Renal pelvis (tissue), 4 donors: ENCODE data around the gene PIGC. TPM values are rescaled to one million over a fixed set of nuclear protein-coding genes. Genes with fewer than 3 reads are reported as not detected.

Source experiments
- DNase-seq: peaks from one replicate; pipeline ENCODE4 v3.0.0-alpha.2; 2013
- polyA plus RNA-seq, 3 donors: library from polyadenylated mRNA; unstranded; fragments of 120-200 nt; gene quantifications; one replicate each; pipeline ENCODE4 v1.2.1, GENCODE V29; 2013; ENCODE audit not compliant: insufficient read length in 3 of 3

Gene PIGC
- polyA plus RNA-seq, 3 donors: 42.4 to 46.6 (median 46.4) TPM

DNA sequence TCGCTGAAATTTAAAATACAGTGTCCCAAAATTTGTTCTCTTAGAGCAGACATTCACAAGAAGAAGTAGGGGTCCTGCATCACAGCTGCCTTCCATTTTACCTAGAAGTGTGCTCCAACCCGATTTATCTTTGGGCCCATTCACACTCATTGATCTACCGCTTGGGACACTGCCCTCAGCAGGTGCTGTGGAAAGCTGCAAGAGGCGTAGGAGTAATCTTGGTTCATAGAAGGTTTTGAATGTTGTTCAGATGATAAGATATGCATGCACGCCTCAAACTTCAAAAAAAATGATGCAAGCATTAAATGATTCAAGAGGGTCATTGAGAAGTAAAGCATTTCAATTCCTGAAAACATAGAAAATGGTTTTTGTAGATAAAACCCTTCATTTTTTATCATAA is 42.0 kb downstream of the PIGC start:
- no peak for DNase-seq

GRCh38 chr1:172401477-172401876 is 42.4 kb downstream of the PIGC start:
- no peak for DNase-seq

DNA sequence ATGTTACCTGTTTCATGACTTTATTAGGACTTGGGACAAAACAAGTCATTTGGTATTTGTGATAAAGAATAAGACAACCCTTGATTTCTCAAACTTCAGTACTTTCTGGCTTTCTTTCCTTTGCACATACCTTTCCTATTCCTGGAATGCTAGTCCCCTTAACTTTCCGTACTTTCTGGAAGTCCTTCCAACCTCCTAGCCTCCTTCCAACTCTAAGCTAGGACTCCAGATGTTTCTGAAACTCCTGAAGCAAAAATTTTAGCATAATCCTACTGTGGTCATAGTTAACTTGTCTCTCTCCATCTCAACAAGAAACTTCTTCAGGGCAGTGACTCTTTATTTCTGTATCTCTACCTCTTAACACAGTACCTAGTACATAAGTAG is 43.2 kb downstream of the PIGC start:
- DNase-seq: no peak

DNA sequence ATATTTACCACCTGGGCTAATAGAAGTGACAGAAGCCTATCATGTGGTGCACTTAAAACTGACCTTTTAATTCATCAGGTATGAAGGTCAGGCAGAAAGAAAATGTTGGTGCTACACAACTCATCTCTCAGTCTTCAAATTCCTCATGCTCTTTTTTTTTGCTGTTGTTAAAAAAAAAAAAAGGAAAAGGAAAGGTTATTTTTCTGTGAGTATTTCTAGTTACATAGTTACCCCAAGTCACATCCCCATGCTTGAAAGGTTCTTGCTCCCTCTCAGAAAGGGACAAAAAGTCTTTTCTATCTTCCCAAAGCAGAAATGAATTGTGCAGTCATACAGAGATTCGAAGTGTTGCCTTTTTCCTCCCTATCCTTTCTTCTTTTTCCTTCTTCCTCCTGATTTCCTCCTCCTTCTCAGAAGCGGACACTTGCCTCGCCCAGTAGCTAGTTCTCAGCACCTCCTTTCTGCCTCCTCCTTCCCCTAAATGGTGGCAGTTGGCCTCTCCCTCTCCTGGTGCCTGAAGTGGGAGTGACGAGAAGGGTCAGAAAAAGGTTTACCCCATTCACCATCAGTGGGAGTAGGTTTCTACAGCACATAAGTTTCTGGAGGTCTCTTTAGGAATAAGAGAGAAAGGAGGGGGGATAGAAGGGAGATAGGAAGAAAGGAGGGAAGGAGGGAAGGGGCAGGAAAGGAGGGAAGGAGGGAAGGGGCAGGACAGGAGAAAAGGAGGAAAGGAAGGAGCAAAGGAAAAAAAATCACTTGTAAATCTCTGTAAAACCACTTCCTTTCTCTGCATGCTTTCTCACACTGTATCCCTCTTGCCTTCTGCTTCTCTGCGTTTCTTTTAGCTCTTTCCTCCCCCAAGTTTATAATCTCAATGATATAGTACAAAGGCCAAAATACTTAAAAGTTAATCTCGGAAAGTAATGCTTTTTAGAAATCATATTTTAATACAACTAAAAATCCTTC is 43.8 kb downstream of the PIGC start:
- DNase-seq: no peak

- peak; percentile 76 for DNase-seq
These were observed 44.7 kb downstream of the PIGC start for GRCh38 chr1:172398970-172399755.

DNA sequence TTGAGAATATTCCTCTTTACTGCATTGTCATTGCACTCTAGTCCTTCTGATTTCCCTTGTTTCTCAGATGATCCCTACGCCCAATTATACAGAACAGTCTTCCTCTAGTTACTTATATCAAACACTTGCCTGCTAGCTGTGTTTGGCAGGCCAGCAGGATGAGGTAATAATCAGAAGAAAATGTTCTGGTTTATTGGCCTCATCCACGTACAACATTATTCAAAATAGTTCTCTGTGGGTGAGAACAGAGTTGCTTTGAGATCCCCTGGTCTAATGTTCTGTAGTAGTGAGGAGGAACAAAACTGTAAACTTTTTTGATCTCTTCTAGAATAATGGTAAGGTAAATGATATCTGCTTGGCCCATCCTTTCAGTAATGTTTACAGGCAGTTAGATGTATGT is 45.7 kb downstream of the PIGC start:
- DNase-seq: no peak

DNA sequence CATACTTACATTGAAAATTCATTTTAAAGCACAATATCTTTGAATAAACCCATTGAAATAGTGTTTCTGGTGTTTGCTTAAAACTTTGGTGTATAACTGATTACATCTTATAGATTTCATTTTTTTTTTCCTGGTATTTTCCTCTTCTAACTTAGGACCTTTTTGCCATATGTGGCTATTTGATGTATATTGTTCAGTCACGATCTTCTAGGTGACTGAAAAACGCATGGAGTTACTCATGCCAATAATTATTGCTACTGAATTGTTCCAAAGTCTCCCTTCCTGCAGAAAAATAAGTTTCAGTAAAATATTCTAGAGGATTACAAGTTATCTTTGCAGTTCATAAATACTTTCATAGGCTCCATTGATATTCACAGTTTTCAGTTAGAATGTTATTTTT is 46.2 kb downstream of the PIGC start:
- DNase-seq: no peak

DNA sequence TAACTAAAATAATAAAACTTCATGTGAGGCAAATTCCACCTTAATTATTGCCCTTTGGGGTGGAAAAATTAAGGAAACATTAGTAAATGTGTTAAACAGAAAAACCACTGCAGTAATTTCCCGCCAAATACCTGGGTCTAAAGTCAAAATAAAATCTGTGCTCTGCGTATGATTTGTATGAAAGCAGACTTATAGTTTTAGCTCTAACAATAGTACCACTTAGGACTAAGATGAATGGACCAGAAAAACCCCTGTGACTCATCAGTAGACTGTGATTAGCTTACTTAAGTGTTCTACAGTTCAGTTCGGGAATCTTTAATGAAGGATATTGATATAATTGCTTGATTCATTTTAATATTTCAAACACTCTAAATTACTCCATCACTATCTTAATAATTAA is 46.6 kb downstream of the PIGC start:
- DNase-seq: no peak

GRCh38 chr1:172395576-172395975 is 48.3 kb downstream of the PIGC start:
- DNase-seq: no peak

DNA sequence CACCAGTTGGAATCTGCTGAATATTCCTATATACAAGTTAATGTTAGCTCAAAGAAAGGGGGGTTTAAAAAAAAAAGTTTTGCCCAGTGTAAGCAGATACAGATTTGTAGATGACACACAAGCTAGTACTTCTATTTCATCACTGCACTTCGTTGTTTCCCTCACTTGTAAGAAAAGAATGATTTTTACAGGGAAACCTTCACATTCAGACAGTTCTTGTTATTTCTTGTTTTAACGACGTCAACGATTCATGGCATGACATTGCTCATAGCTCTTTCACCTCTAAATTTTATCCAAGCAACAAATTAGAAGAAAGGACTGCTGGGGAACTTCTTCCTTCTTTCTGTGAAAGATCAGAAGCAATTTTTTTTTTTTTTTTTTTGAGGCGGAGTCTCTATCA is 49.1 kb downstream of the PIGC start:
- DNase-seq: no peak

DNA sequence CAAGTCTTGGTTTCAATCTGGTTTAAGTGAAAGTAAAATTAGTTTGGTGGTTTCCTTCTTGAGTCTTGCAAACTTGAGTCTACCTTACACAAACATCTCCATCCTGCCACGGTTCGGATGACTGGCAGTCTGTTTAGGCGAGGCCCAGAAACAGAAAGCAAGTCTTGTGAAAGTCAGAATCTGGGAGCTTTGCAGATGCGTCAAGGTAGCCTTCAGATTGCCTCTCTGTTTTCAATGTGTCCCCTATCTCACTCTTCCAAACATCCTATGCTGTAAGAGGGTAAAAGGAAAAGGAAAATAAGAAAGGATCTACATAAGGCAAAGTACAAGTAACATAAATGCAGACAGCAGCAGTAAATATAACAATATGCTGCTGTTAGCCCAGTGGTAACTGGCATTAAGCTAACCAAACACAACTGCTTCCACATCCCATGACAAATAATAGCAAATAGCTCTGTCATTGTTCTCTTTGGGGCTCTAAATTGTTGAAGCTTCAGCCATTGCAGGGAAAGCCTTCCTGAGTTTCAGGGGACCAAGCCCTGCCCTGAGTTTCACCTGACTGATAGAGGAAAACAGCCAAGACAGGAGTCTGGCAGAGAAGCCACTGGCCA is 49.6 kb downstream of the PIGC start:
- DNase-seq: no peak

DNA sequence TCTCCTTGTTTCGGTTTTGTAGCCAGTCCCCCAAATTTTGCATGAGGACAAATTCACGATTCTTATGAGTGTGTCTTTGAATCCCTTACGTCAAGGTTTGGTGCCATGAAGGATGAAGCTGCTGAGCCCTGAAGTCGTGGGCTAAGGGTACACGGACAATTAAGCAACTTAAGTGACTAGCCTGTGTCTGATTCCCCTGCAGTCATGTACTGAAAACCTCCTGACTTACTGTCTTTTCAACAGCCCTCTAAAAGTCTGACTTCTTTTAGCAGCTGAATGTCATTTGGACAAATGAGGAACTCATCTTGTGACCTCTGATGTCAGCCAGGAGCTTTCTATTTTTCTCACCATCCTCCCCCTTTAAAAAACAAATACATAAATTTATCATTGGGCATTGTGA is 50.5 kb downstream of the PIGC start:
- DNase-seq: no peak

DNA sequence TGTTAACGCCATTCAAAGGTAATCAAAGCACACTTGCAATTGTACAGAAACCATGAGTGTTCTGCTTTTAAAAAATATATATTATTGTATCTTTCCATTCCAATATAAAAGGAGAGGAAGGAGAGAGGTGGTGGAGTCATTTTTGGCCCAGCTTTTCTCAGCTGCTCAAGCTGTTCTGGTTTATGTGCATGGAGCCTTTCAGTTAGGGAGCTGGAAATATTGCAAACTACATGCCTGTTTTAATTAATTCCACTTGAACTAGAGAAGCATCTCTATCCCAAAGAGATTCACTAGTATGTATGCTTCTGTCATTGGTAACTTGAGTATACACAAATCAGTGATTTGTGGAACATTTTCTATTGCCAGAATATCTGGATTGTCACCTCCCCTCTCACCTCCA is 51.9 kb downstream of the PIGC start:
- DNase-seq: no peak

Other genes with a start within 250 kb of the PIGC start
- gene C1orf105, start 23.4 kb downstream of the PIGC start, polyA plus RNA-seq: under 1 TPM in 1 of 3 donors, not detected in 2; 0.28 TPM
- gene SUCO, start 89.1 kb upstream of the PIGC start, polyA plus RNA-seq: 10 to 100 TPM; 51.4 to 65.4 (median 59.9) TPM
- under 1 TPM in 1 of 3 donors, not detected in 2; 0.07 TPM for gene FASLG, start 215.0 kb upstream of the PIGC start, polyA plus RNA-seq